ENCODE data around the gene SPATA2.

The SPATA2 gene

GRCh38 chr20:49859807-49860206, 55.5 kb downstream of the SPATA2 start:
- CTCF ChIA-PET = interaction anchor here (1.5 to 1.7 kb wide), 2 partner anchors 14 to 246 kb away, joined by 3 to 5 read pairs; no protein-coding TSS in a partner anchor
- POLR2A ChIA-PET = no interaction called here
- TF ChIP-seq CTCF (IDR thresholded peaks at IDR 0.05; ENCODE audit: insufficient read depth, low read length, missing control alignments) = no peak
- no peak for DNase-seq (ENCODE audit: low read depth, low spot score)
- H3K4me3 ChIP-seq (ENCODE audit: low read depth, low read length) = no peak overlapping the region

- no peak overlapping the region for H3K4me3 ChIP-seq (ENCODE audit: low read depth, low read length)
- ChIA-PET POLR2A (no interaction called here), CTCF (interaction anchor here (1.5 to 2.2 kb wide), 4 partner anchors 13 to 246 kb away, joined by 3 to 8 read pairs (median 6); no protein-coding TSS in a partner anchor)
- no peak for DNase-seq (ENCODE audit: low read depth, low spot score)
- TF ChIP-seq CTCF (IDR thresholded peaks at IDR 0.05; ENCODE audit: insufficient read depth, low read length, missing control alignments) = no peak
Measured at GRCh38 chr20:49859011-49859410, 56.3 kb downstream of the SPATA2 start.

GRCh38 chr20:49858076-49858585, 57.2 kb downstream of the SPATA2 start:
- CTCF ChIA-PET = interaction anchor here (1.0 to 2.2 kb wide), 4 partner anchors 12 to 250 kb away, joined by 3 to 8 read pairs (median 4); no protein-coding TSS in a partner anchor
- POLR2A ChIA-PET = no interaction called here
- H3K4me3 ChIP-seq (ENCODE audit: low read depth, low read length) = no peak overlapping the region
- TF ChIP-seq CTCF (IDR thresholded peaks at IDR 0.05; ENCODE audit: insufficient read depth, low read length, missing control alignments) = no peak
- no peak for DNase-seq (ENCODE audit: low read depth, low spot score)

- POLR2A ChIA-PET = no interaction called here
- no peak for DNase-seq (ENCODE audit: low read depth, low spot score)
- CTCF ChIA-PET = interaction anchor here (1.3 to 2.2 kb wide), 5 partner anchors 8 to 245 kb away, joined by 3 to 8 read pairs (median 3); no protein-coding TSS in a partner anchor
- TF ChIP-seq CTCF (IDR thresholded peaks at IDR 0.05; ENCODE audit: insufficient read depth, low read length, missing control alignments) = no peak
- H3K4me3 ChIP-seq (ENCODE audit: low read depth, low read length) = no peak overlapping the region
Measured at GRCh38 chr20:49856904-49857303, 58.4 kb downstream of the SPATA2 start.

- DNase-seq (ENCODE audit: low read depth, low spot score) = no peak
- H3K4me3 ChIP-seq (ENCODE audit: low read depth, low read length) = no peak overlapping the region
- POLR2A ChIA-PET = no interaction called here
- TF ChIP-seq CTCF (IDR thresholded peaks at IDR 0.05; ENCODE audit: insufficient read depth, low read length, missing control alignments) = no peak
- CTCF ChIA-PET = interaction anchor here (1.0 to 2.9 kb wide), 6 partner anchors 8 to 313 kb away, joined by 3 to 19 read pairs (median 4); no protein-coding TSS in a partner anchor
Measured at GRCh38 chr20:49854190-49854875, 61.0 kb downstream of the SPATA2 start.

GRCh38 chr20:49853640-49854039, 61.7 kb downstream of the SPATA2 start:
- ChIA-PET POLR2A (no interaction called here), CTCF (interaction anchor here (0.6 to 2.9 kb wide), 7 partner anchors 8 to 312 kb away, joined by 3 to 19 read pairs (median 4); no protein-coding TSS in a partner anchor)
- DNase-seq (ENCODE audit: low read depth, low spot score) = no peak
- H3K4me3 ChIP-seq (ENCODE audit: low read depth, low read length) = no peak overlapping the region
- no peak for TF ChIP-seq CTCF (IDR thresholded peaks at IDR 0.05; ENCODE audit: insufficient read depth, low read length, missing control alignments)
